GM12878 (cell line): ENCODE measurements around the gene MSANTD4. TPM values are rescaled to one million over a fixed set of nuclear protein-coding genes. Genes with fewer than 3 reads are reported as not detected.
A peak's percentile ranks its signal among the peaks of the same experiment; 100 is the strongest.

Experiments
- ATAC-seq: fragments of 200-7000 bp; cut with Tn5 transposase; 3 replicates; pipeline ENCODE4 v1.9.1; 2020; ENCODE audit warnings: mild to moderate bottlenecking, moderate library complexity
- BruUV-seq: library from RNA; stranded (reverse); fragments of 400-500 nt; replicated peaks from 2 replicates; lab custom pipeline; 2021; lab: Mats Ljungman, UMichigan
- CTCF ChIA-PET: fragments of 300-600 bp; sonication (Branson Sonifier 250); formaldehyde crosslinking; extraction: SDS; loops from one replicate; lab custom pipeline; 2021; ENCODE audit warnings: inconsistent platforms; lab: Yijun Ruan, JAX
- POLR2A ChIA-PET: fragments of 350-600 bp; formaldehyde crosslinking; extraction: SDS; loops from one replicate; lab custom pipeline; 2021; ENCODE audit warnings: inconsistent platforms; lab: Charles Lee
- RAD21 ChIA-PET: fragments of 300-600 bp; sonication (Branson Sonifier 250); formaldehyde crosslinking; loops from one replicate; lab custom pipeline; 2023; ENCODE audit warnings: antibody characterized with exemption; ENCODE audit not compliant: unreplicated experiment; lab: Charles Lee
- SMC1A ChIA-PET: fragments of 300-600 bp; sonication (Branson Sonifier 250); formaldehyde crosslinking; loops from one replicate; lab custom pipeline; 2023; ENCODE audit not compliant: unreplicated experiment, uncharacterized antibody; lab: Charles Lee
- DNase-seq: peaks from one replicate; pipeline ENCODE4 v3.0.0-alpha.2; 2011; ENCODE audit warnings: low read depth, low spot score
- FAIRE-seq: peaks from 3 replicates; lab custom pipeline; 2011; peaks lifted over from hg19 to GRCh38; lab: Jason Lieb, UNC
- H2AFZ ChIP-seq: 2 replicates; pipeline ENCODE4 v1.6.0; 2011; ENCODE audit warnings: low read depth, low read length, control low read depth; ENCODE audit not compliant: control insufficient read depth
- H3K27ac ChIP-seq: 2 replicates; pipeline ENCODE4 v1.5.1; 2011; ENCODE audit warnings: control low read depth; ENCODE audit not compliant: control insufficient read depth, insufficient read depth
- H3K27me3 ChIP-seq, 2 experiments: replicated peaks in 1 of 2; 2 replicates each; pipeline versions ENCODE4 v1.6.0 to v1.6.1; 2011; ENCODE audit warnings: low read length in 1 of 2; ENCODE audit not compliant: control insufficient read depth in 2 of 2, insufficient read depth in 2 of 2
- H3K36me3 ChIP-seq, 2 experiments: 2 replicates each; pipeline ENCODE4 v1.5.1; 2011; ENCODE audit warnings: low read length in 1 of 2; ENCODE audit not compliant: control insufficient read depth in 2 of 2, insufficient read depth in 2 of 2
- H3K4me1 ChIP-seq: 2 replicates; pipeline ENCODE4 v1.6.1; 2011; ENCODE audit warnings: mild to moderate bottlenecking, low read length, moderate library complexity, mixed read lengths; ENCODE audit not compliant: control insufficient read depth, insufficient read depth
- H3K4me2 ChIP-seq: 2 replicates; pipeline ENCODE4 v1.6.0; 2011; ENCODE audit warnings: control low read depth; ENCODE audit not compliant: control insufficient read depth, insufficient read depth
- H3K4me3 ChIP-seq: fragments of 200-600 bp; sonication (generic); 2 replicates; pipeline ENCODE4 v1.5.1; 2016
- H3K79me2 ChIP-seq: 2 replicates; pipeline ENCODE4 v1.6.0; 2011; ENCODE audit warnings: low read length; ENCODE audit not compliant: control insufficient read depth, insufficient read depth
- H3K9ac ChIP-seq: 2 replicates; pipeline ENCODE4 v1.8.0; 2011; ENCODE audit warnings: low read length, control low read depth, mixed read lengths; ENCODE audit not compliant: control insufficient read depth, insufficient read depth
- H3K9me3 ChIP-seq: replicated peaks from 3 replicates; pipeline ENCODE4 v1.5.1; 2011; ENCODE audit warnings: mild to moderate bottlenecking, low read length; ENCODE audit not compliant: control insufficient read depth, insufficient read depth
- H4K20me1 ChIP-seq: 2 replicates; pipeline ENCODE4 v1.6.0; 2011; ENCODE audit not compliant: control insufficient read depth, insufficient read depth
- ATF7 ChIP-seq: fragments of 450-650 bp; IDR thresholded peaks from 2 replicates; pipeline ENCODE4 v1.6.1; 2016; ENCODE audit warnings: low read depth, mild to moderate bottlenecking
- BCLAF1 ChIP-seq: fragments of 450-650 bp; IDR thresholded peaks from 2 replicates; pipeline ENCODE4 v1.6.1; 2017; ENCODE audit warnings: antibody characterized with exemption, mild to moderate bottlenecking, moderate library complexity
- CBFB ChIP-seq: IDR thresholded peaks from 2 replicates; pipeline ENCODE4 v1.6.1; 2016; ENCODE audit warnings: antibody characterized with exemption, low read depth
- CBX5 ChIP-seq: sonication (generic); IDR thresholded peaks from 2 replicates; pipeline ENCODE4 v1.6.1; 2016; ENCODE audit warnings: low read depth, moderate library complexity, mild to moderate bottlenecking, inconsistent platforms
- CEBPB ChIP-seq, 2 experiments: fragments of 150-350 bp in 1 of 2; IDR thresholded peaks; 2 replicates each; pipeline ENCODE4 v1.6.1; 2012 to 2014; ENCODE audit warnings: low read depth in 2 of 2, low read length in 2 of 2, borderline replicate concordance in 1 of 2, inconsistent platforms in 1 of 2
- CHD1 ChIP-seq: IDR thresholded peaks from 2 replicates; pipeline ENCODE4 v1.6.1; 2012; ENCODE audit warnings: low read depth, low read length, improper control_type of control experiment
- CHD4 ChIP-seq: fragments of 200-600 bp; sonication (generic); IDR thresholded peaks from 2 replicates; pipeline ENCODE4 v1.6.1; 2016; ENCODE audit warnings: mild to moderate bottlenecking
- HCFC1 ChIP-seq: fragments of 150-350 bp; IDR thresholded peaks from 2 replicates; pipeline ENCODE4 v1.6.1; 2014; ENCODE audit warnings: low read length
- MAX ChIP-seq: IDR thresholded peaks from 2 replicates; pipeline ENCODE4 v1.6.1; 2012; ENCODE audit warnings: low read depth, low read length, improper control_type of control experiment
- MLLT1 ChIP-seq: fragments of 450-650 bp; IDR thresholded peaks from 2 replicates; pipeline ENCODE4 v1.6.1; 2016; ENCODE audit warnings: mild to moderate bottlenecking
- NBN ChIP-seq: fragments of 450-650 bp; IDR thresholded peaks from 2 replicates; pipeline ENCODE4 v1.6.1; 2016
- PML ChIP-seq: IDR thresholded peaks from 2 replicates; pipeline ENCODE4 v1.6.1; 2012; ENCODE audit warnings: low read length, inconsistent platforms
- SREBF2 ChIP-seq: IDR thresholded peaks from 2 replicates; pipeline ENCODE4 v1.6.1; 2012; ENCODE audit warnings: mild to moderate bottlenecking, low read length
- SUPT20H ChIP-seq: IDR thresholded peaks from 2 replicates; pipeline ENCODE4 v1.6.1; 2011; ENCODE audit warnings: low read depth, mild to moderate bottlenecking, low read length, moderate library complexity, borderline replicate concordance; ENCODE audit not compliant: control insufficient read depth
- TARDBP ChIP-seq: IDR thresholded peaks from 2 replicates; pipeline ENCODE4 v1.6.1; 2016; ENCODE audit warnings: borderline replicate concordance
- ZSCAN29 ChIP-seq: fragments of 450-650 bp; IDR thresholded peaks from 2 replicates; pipeline ENCODE4 v1.6.1; 2017; ENCODE audit warnings: mild to moderate bottlenecking, moderate library complexity
- WGBS: methylation state at CpG from one replicate; pipeline ENCODE4 v1.1.6; 2016; ENCODE audit warnings: low lambda C conversion rate; ENCODE audit not compliant: insufficient replicate concordance, insufficient coverage; ENCODE audit errors: missing lambda C conversion rate; 5-methylcytosine and 5-hydroxymethylcytosine counted together
- in situ Hi-C: fragments of 300-500 bp; cut with MboI; formaldehyde crosslinking; loops from 9 replicates; pipeline ENCODE4 v1.14.3; 2018; ENCODE audit warnings: mixed read lengths
- intact Hi-C: fragments of 100-400 bp; cut with micrococcal nuclease; formaldehyde crosslinking; loops from one replicate; pipeline ENCODE4 v1.14.2; 2022; ENCODE audit not compliant: unreplicated experiment
- polyA plus RNA-seq, 11 experiments: library from polyadenylated mRNA; depleted of rRNA in 4 of 11; unstranded in 6 of 11; stranded (reverse) in 5 of 11; fragments of >200 nt; fragmentation: Nextera tagmentation in 4 of 11; fragmentation: Illumina TruSeq in 1 of 11; extraction: Ambion mirVana in 4 of 11; extraction: Trizol in 1 of 11; gene quantifications; 1 replicate in 1 of 11; 2 replicates in 10 of 11; pipeline versions ENCODE4 v1.2.1 to v1.2.3, GENCODE V29; 2011 to 2016; ENCODE audit warnings: inconsistent platforms in 2 of 11, missing spikeins in 2 of 11, low read depth in 1 of 11
- total RNA-seq, 4 experiments: library from RNA; depleted of rRNA in 3 of 4; stranded (reverse); fragments of >200 nt in 3 of 4; fragmentation: Illumina TruSeq in 1 of 4; extraction: Trizol in 1 of 4; gene quantifications; 2 replicates each; pipeline versions ENCODE4 v1.2.1 to v1.2.3, GENCODE V29; 2013 to 2021

MSANTD4 gene
- total and polyA plus RNA-seq, 10 of the 15 experiments (the other 5 are each of a cell fraction or from before 2014, with no cell fraction given): 8.7 to 23.9 (median 16.0) TPM

GRCh38 chr11:106022795-106023275 is 795 bp upstream of the MSANTD4 start:
- TSS peak; percentile 89 for BruUV-seq
- DNase-seq: no peak
- peak overlapping the region; percentile 79 for H3K27ac ChIP-seq
- peaks cover 39% of the 10 kb centered on the region for H3K79me2 ChIP-seq
- H3K27me3 ChIP-seq: no peaks in the 10 kb centered on the region
- SMC1A ChIA-PET: interaction anchor here (0.6 to 1.6 kb wide), 3 partner anchors 8 to 67 kb away, joined by 3 read pairs; no protein-coding TSS in a partner anchor
- intact Hi-C loops: loop anchor here (2.0 kb wide), 1 partner anchor 54 kb away; the partner anchor contains the start of genes AASDHPPT and KBTBD3
- CTCF ChIA-PET: interaction anchor here (0.7 kb wide), 1 partner anchor 54 kb away, joined by 3 read pairs; no protein-coding TSS in a partner anchor
- RAD21 ChIA-PET: interaction anchor here (1.1 kb wide), 1 partner anchor 8 kb away, joined by 3 read pairs; no protein-coding TSS in a partner anchor
- H4K20me1 ChIP-seq: no peaks in the 10 kb centered on the region
- in situ Hi-C loops: no loop called here
- H3K4me3 ChIP-seq: peak overlapping the region; percentile 49
- peak overlapping the region; percentile 57; the same call in 1 of the 2 replicates for H3K9ac ChIP-seq
- peaks cover 4% of the 10 kb centered on the region for H3K4me1 ChIP-seq
- no peaks in the 10 kb centered on the region; the same call in 2 of the 3 replicates for H3K9me3 ChIP-seq
- H3K36me3 ChIP-seq: no peaks in the 10 kb centered on the region
- 97% methylated on average over 7 of the region's 7 CpGs for WGBS
- peak overlapping the region; percentile 96 for H2AFZ ChIP-seq
- POLR2A ChIA-PET: interaction anchor here (1.0 kb wide), 1 partner anchor 54 kb away, joined by 4 read pairs; the partner anchor contains the start of gene KBTBD3
- FAIRE-seq: no peak
- TF ChIP-seq NBN (0 out of 2 replicates have a peak, but pooled peaks have one; percentile 8), CEBPB (IDR thresholded peaks at IDR 0.05; ENCODE audit: borderline replicate concordance in 1 of 2, low read depth in 2 of 2, low read length in 2 of 2) (no peak), CHD1 (no peak), SUPT20H (no peak), ZSCAN29 (no peak), MLLT1 (peak; percentile 87; the same call in 1 of the 2 replicates), SREBF2 (no peak), BCLAF1 (no peak), TARDBP (no peak), CBX5 (no peak), CBFB (no peak), ATF7 (no peak), MAX (no peak), PML (no peak), CHD4 (no peak), HCFC1 (no peak)
- no peak for ATAC-seq
- peak overlapping the region; percentile 60; the same call in 1 of the 2 replicates for H3K4me2 ChIP-seq
